Heart left ventricle (tissue), 16 donors: ENCODE results near the gene PRKN. TPM values are rescaled to one million over a fixed set of nuclear protein-coding genes. Genes with fewer than 3 reads are reported as not detected.

Source experiments
- ATAC-seq, 4 donors: fragments of 200-7000 bp; cut with Tn5 transposase; one replicate each; pipeline ENCODE4 v1.9.1; 2020 to 2022; ENCODE audit warnings: moderate library complexity in 4 of 4, mild to moderate bottlenecking in 3 of 4, moderate number of reproducible peaks in 1 of 4
- DNase-seq, 5 donors: peaks; one replicate each; pipeline ENCODE4 v3.0.0-alpha.2; 2020
- H3K27ac ChIP-seq, 12 donors: fragments of 200-600 bp; sonication (generic) in 4 of 12; one replicate each; pipeline versions ENCODE4 v1.5.0 to v1.8.0; 2016 to 2022; ENCODE audit warnings: mild to moderate bottlenecking in 2 of 12
- H3K27me3 ChIP-seq, 9 donors: fragments of 200-600 bp; sonication (generic) in 2 of 9; one replicate each; pipeline versions ENCODE4 v1.5.1 to v1.8.0; 2016 to 2022; ENCODE audit warnings: mild to moderate bottlenecking in 3 of 9
- H3K36me3 ChIP-seq, 9 donors: fragments of 200-600 bp; sonication (generic) in 2 of 9; one replicate each; pipeline versions ENCODE4 v1.5.0 to v1.8.0; 2018 to 2022; ENCODE audit warnings: mild to moderate bottlenecking in 2 of 9
- H3K4me1 ChIP-seq, 12 donors: fragments of 200-600 bp; sonication (generic) in 4 of 12; one replicate each; pipeline versions ENCODE4 v1.5.0 to v1.8.0; 2016 to 2022; ENCODE audit warnings: mild to moderate bottlenecking in 3 of 12
- H3K4me3 ChIP-seq, 12 donors: fragments of 200-600 bp; sonication (generic) in 4 of 12; one replicate each; pipeline versions ENCODE4 v1.5.0 to v1.8.0; 2017 to 2022; ENCODE audit warnings: mild to moderate bottlenecking in 9 of 12, moderate library complexity in 4 of 12
- H3K9me3 ChIP-seq, 12 donors: fragments of 200-600 bp; sonication (generic) in 4 of 12; one replicate each; pipeline versions ENCODE4 v1.5.0 to v1.8.0; 2016 to 2022; ENCODE audit warnings: mild to moderate bottlenecking in 1 of 12
- POLR2A ChIP-seq, 2 donors: fragments of 450-650 bp; IDR thresholded peaks; one replicate each; pipeline ENCODE4 v1.6.1; 2017; ENCODE audit warnings: antibody characterized with exemption in 2 of 2, mild to moderate bottlenecking in 2 of 2, moderate library complexity in 2 of 2
- WGBS, 4 donors: extraction: QIAGEN DNeasy Blood & Tissue Kit in 2 of 4; methylation state at CpG; one replicate each; pipeline versions ENCODE4 v1.1.5 to v1.1.7; 2013 to 2018; 5-methylcytosine and 5-hydroxymethylcytosine counted together
- intact Hi-C, 10 donors: fragments of 100-400 bp; cut with DNase I; formaldehyde crosslinking; loops; one replicate each; pipeline versions ENCODE4 v1.11.1 to v1.14.2; 2022
- polyA plus RNA-seq, 2 donors: library from polyadenylated mRNA; stranded (reverse); fragments of 200-250 nt; gene quantifications; one replicate each; pipeline ENCODE4 v1.2.3, GENCODE V29; 2013
- total RNA-seq, 9 donors: library from RNA; depleted of rRNA in 2 of 9; stranded (reverse); fragments of >200 nt in 2 of 9; fragmentation: NEBNext Ultra II Directional in 3 of 9; extraction: Animal tissue kit (Norgen Biotek cat#: 25700) in 3 of 9; gene quantifications; one replicate each; pipeline versions ENCODE4 v1.1.0 to v1.2.4, GENCODE V29; 2016 to 2023
- TF ChIP-seq, protein P1 (sequence below), 12 donors: fragments of 200-600 bp; sonication (generic) in 4 of 12; IDR thresholded peaks; one replicate each; pipeline versions ENCODE4 v1.5.0 to v1.8.0; 2018 to 2022; ENCODE audit warnings: antibody characterized with exemption in 12 of 12, mild to moderate bottlenecking in 5 of 12
- donor health status: ischemic (EF 13 %, LVEDD 7.1; RV severe dilation, severe dysfunction).
- donor health status: healthy with polysubstance abuse.
- donor health status: DM: no; HTN: yes; CAD: no.
- donor health status: DM: no; HTN: no; CAD: no.
- donor health status: ischemic (EF 25% LVEDD 6.9; RV normal size, moderate dysfunction).
- donor health status: ischemic (EF 25% LVEDD 5.7; RV mildly dilated, moderate dysfunction).
- donor health status: healthy.
- donor health status: DM: yes; HTN: yes; CAD: no.
- donor health status: ischemic (EF 35%, LVEDD 5.7; RV mildly dilated, moderate dysfunction).
- donor health status: nonischemic (EF 11% LVEDD 7.7; RV severe dilation, severe dysfunction).
- donor health status: DM: yes; HTN: yes; CAD: no.
- donor health status: PGD.
- donor health status: ischemic (EF 29% LVEDD 5.4; RV normal size, mild dysfunction).
- donor health status: nonischemic (EF 23%, LVEDD 6.1; RV moderate dilation, normal function).

PRKN gene
- total and polyA plus RNA-seq, 11 donors = 3.4 to 32.5 (median 21.2) TPM

DNA sequence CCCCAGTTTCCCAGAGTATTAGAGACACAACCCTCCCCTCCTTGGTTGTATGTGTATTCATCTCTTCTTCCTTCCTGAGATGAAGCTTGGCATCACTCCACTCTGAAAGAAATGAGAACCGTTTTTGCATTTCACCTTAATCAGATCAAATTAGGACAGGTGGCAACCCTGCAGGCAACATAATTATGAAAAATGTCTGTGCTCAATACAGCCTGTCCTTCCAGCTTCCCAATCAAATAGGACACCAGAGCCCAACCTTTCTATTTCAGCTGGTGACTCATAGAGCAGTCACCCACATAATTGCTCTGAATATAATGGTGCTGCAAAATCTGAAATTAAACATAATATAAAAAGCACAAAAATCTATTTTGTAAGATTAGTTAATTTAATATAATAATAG, 1143.5 kb downstream of the PRKN start:
- intact Hi-C loops = no loop called here
- Histone ChIP-seq H3K27ac (no peak overlapping the region), H3K4me1 (no peaks in the 10 kb centered on the region), H3K27me3 (no peaks in the 10 kb centered on the region), H3K4me3 (no peak overlapping the region), H3K9me3 (no peaks in the 10 kb centered on the region), H3K36me3 (no peaks in the 10 kb centered on the region)
- WGBS, 4 donors = 45 to 53% (median 49%) methylated on average over 1 of the region's 1 CpG
- DNase-seq (no peak), ATAC-seq (no peak)
- TF ChIP-seq, protein P1, sequence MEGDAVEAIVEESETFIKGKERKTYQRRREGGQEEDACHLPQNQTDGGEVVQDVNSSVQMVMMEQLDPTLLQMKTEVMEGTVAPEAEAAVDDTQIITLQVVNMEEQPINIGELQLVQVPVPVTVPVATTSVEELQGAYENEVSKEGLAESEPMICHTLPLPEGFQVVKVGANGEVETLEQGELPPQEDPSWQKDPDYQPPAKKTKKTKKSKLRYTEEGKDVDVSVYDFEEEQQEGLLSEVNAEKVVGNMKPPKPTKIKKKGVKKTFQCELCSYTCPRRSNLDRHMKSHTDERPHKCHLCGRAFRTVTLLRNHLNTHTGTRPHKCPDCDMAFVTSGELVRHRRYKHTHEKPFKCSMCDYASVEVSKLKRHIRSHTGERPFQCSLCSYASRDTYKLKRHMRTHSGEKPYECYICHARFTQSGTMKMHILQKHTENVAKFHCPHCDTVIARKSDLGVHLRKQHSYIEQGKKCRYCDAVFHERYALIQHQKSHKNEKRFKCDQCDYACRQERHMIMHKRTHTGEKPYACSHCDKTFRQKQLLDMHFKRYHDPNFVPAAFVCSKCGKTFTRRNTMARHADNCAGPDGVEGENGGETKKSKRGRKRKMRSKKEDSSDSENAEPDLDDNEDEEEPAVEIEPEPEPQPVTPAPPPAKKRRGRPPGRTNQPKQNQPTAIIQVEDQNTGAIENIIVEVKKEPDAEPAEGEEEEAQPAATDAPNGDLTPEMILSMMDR (IDR thresholded peaks at IDR 0.05) = no peak

DNA sequence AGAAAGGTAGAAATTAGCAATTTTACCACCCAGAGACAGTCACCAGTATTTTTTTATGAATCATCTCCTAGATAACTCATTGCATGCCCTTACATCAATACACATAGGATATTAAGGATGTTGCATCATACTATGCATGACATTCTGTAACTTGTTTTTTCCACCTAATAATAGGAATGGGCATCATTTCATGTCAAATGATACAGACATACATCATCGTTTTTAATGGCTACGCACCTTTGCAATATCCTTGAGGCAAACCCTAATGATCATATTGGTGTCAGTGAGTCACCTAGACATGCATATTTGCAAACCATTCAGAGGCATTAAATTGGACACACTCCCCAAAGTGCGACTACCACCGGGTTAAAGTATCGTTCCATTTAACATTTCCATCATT, 1144.0 kb downstream of the PRKN start:
- WGBS, 4 donors = 95 to 97% (median 97%) methylated on average over 5 of the region's 5 CpGs
- DNase-seq (no peak), ATAC-seq (no peak)
- Histone ChIP-seq H3K36me3 (no peaks in the 10 kb centered on the region), H3K4me1 (no peaks in the 10 kb centered on the region), H3K4me3 (no peak overlapping the region), H3K9me3 (no peaks in the 10 kb centered on the region), H3K27ac (no peak overlapping the region), H3K27me3 (no peaks in the 10 kb centered on the region)
- intact Hi-C loops = no loop called here
- no peak for TF ChIP-seq POLR2A (IDR thresholded peaks at IDR 0.05)
- TF ChIP-seq, protein P1 (IDR thresholded peaks at IDR 0.05) = no peak

DNA sequence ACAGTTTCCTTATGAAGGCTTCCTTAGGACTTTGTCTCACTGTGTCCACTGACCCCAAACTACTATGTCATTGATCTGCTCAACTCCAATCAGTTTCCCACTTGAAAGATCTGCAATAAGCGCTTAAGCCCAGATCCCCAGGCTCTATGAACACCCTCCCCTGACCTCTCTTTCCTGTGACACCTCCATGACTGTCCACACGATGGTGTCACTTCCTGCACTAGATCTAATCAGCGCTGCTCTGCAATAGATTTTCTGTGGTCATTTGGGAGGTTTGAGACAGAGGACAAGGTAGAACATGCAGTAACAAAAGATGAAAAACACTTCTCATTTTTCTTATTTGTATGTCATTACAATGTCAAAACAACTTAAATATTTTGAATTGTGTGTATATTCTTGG, 1149.1 kb downstream of the PRKN start:
- DNase-seq = no peak
- Histone ChIP-seq H3K36me3 (no peaks in the 10 kb centered on the region), H3K4me1 (no peaks in the 10 kb centered on the region), H3K4me3 (no peak overlapping the region), H3K27me3 (no peaks in the 10 kb centered on the region), H3K9me3 (peaks cover 0 to 3% (median 0%) of the 10 kb centered on the region in 12 donors), H3K27ac (no peak overlapping the region)
- no peak for ATAC-seq
- TF ChIP-seq, protein P1 (IDR thresholded peaks at IDR 0.05) = no peak
- no peak for TF ChIP-seq POLR2A (IDR thresholded peaks at IDR 0.05)
- intact Hi-C loops = no loop called here
- 28 to 67% (median 46%) methylated on average over 3 of the region's 3 CpGs for WGBS, 4 donors

DNA sequence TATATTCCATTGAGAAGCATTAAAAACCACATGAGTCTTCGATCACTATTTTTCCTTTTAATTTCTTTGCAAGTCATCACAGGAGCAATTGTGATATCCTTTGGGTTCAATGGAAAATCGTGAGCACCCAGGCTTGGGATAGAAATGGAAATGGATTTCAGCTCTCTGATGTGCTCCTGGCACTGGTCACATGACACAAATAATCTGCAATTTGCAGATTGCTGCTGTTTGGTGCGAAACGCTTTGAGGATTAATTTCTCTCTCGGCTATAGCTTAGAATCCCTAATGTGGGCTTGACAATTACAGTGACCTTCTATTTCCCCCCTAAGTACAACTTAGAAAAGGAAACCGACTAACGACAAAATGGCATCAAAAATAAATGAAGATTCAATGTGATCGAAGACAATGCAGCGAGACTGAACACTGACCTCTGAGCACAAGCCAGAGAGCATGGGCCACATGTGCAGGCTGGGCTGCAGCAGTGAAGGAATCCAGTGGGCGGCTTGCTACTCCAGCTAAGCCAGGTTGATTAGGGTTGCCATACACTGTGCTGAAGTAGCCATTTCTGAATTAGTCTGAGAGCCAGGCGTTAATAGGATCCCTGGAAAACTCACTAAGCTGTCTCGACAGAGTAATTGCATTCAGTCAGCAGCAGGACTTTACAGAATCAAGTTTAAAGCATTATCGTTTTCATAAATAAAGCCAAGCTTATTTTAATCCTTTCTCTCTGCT, 1151.9 kb downstream of the PRKN start:
- Histone ChIP-seq H3K36me3 (no peaks in the 10 kb centered on the region), H3K4me1 (no peaks in the 10 kb centered on the region), H3K27ac (no peak overlapping the region), H3K4me3 (no peak overlapping the region), H3K9me3 (peaks cover 0 to 3% (median 0%) of the 10 kb centered on the region in 12 donors), H3K27me3 (no peaks in the 10 kb centered on the region)
- ATAC-seq (no peak), DNase-seq (no peak)
- intact Hi-C loops = no loop called here
- TF ChIP-seq POLR2A (IDR thresholded peaks at IDR 0.05) = no peak
- 82 to 85% (median 83%) methylated on average over 13 of the region's 13 CpGs for WGBS, 4 donors
